GM18526 (cell line): ENCODE data around the gene PHLDB2.

Source experiments
- POLR2A ChIP-seq: IDR thresholded peaks from 3 replicates; pipeline ENCODE4 v1.6.1; 2011; ENCODE audit not compliant: insufficient read length; ENCODE audit errors: extremely low read depth

The PHLDB2 gene

DNA sequence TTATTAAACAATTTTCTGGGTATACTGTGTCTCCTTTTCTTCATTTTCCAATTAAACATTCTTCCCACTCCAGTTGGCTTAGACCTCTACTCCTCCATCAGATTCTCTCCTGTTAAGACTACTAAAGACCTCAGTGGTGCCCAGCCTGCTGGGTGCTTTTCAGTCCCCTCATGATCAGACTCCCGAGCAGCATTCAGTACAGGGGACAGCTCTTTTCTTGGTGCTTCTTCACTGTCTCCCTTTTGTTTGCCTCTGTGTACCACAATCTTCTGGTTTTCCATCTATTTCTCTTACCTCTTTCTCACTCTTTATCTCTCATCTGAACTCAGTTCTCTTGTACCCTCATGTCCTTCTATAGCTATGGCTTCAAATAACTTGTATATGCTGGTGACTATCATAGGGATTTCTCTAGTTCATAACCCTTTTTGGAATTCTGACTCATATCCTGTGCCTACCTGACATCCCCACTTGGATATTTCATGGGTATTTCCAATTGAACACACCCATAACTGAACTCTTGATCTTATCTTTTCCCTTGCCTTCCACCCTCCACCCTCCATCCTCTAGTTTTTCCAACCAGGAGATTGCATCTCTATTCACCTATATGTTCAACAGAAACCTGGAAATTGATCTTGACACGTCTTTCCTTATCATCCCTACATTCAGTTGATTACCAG, 64.2 kb downstream of the PHLDB2 start:
- no peak for TF ChIP-seq POLR2A

DNA sequence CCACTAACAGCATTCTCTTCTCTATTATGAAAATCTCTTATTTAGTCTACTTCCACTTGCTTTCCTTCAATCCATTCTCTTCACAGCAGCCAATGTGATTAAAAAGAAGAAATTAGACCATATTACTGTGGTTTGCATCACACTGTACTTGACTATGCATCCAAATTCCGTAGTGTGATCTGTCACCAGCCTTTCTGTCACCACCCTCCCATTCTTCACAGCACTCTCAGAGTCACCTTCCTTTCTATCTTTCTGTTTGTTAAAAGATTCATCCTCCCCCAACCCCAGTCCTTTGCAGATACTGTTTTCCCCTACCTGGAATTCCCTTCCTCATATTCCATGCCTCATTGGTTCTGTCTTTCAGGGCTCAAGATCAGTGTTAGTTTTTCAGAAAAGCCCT, 64.7 kb downstream of the PHLDB2 start:
- no peak for TF ChIP-seq POLR2A

DNA sequence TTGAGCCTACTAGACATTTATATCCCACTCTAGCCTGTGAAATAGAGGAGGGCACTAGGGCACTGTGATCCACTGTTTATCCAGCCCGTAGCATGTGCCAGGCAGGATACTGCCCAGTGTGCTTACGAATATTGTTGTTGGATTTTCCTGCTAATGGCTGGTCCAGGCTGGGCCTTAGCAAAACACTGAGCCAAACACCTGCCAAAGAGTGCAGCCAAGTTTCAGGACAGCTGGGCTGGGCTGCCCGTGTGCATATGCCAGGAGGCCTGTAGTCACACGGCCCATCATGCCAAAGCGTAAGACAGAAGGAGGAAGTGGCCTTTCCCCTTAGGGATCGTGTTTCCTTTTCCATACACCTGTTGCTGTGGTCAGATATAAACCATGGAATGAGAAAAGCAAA, 65.2 kb downstream of the PHLDB2 start:
- TF ChIP-seq POLR2A = no peak

DNA sequence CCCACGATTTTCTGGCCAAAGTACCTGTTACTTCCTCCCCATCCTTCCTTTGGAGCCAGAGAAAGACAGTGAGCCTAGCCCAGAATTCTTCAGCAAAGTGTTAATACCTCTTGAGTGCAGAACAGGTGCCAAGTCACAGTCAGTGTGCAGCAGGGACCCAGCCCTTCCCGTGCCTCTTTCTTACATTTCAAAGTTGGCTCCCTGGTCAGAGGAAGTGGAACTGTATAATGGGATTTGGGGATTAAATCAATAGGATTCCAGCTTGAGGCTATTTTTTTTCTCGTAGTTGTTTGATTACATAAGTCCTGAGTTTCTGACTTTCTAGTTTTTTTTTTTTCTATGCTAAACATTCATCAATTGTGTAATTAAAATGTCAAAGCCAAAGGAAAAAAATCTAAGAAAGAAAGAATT, 67.2 kb downstream of the PHLDB2 start:
- no peak for TF ChIP-seq POLR2A

DNA sequence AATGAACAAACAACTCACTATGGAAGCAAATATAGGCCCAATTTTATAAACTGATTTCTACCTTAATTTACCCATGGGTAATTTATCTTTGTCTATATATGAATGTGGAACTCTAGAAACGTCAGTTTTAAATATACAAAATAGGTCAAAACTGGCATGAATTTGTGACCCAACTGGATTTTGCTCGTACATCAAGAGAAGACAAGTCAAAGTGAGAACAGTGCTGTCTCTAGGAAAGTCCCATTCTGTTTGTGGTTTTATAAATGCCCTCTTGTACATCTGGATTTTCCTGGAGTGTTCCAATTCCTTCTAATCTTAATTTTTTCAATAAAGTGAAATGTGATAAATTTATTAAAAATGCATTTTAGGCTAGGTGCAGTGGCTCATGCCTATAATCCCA, 69.5 kb downstream of the PHLDB2 start:
- TF ChIP-seq POLR2A = no peak

DNA sequence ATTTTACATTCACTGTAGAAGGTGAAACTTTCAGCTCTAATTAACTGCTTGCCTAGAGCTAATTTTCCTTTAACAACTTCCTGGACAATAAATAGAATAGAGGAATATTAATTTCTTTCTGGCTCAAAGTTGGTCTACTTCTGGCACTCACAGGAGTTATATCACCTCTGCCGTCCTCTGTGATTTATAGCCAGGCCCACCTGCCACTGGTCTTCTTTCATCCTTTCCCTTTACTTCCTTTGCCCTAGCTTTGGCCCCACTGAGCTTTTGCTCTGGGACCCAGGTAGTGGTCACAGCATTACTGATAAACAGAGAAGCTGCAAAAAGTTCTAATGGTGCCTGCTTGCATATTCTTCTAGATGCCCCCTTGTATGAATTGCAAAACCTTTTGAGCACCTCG, 70.4 kb downstream of the PHLDB2 start:
- no peak for TF ChIP-seq POLR2A

DNA sequence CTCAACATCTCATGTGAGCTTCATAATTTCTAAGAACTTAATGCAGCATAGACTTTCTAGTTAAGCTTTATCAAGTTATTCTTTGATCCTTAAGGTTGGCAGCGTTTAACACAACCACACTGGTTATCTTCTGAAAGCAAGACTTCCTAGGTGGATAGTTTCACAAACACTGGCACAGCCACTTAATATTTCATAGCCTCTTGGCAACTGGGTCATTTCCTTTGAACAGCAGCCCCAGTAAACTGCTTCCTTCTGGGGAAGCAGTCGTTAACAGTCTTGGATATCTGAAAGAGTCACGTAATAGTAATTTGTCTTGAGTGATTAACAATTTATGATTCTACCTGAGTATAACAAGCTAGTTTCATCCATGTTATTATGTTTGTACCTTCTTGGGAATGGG, 73.9 kb downstream of the PHLDB2 start:
- no peak for TF ChIP-seq POLR2A

DNA sequence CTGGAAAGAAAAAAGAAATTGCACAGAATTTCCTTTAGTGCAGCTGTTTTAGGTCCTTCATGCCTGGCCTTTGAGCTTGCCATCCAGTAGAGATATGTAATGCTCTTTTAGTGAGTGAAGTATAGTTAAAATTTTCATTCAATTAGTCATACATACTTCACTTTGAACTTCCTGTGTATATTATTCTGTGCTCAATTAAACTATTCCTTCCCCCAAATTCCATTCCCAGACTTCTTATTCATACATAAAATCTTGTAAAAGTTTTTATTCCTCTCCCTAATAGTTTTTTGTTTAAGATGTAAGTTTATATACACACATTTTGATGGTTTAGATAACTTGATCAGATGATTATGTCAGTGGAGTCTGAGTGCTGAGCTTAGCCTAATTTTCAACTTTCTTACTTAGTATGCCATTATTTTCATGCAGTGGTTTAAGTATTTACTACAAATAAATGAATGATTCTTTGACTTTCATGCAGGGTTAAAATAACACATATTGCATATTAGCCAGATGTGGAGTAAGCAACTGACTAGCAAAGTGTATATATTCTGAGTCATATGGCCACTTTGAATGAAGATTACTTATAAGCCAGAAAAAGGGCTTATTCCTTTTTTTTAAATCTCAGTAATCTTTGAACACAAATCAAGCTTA, 77.3 kb downstream of the PHLDB2 start:
- TF ChIP-seq POLR2A = no peak

DNA sequence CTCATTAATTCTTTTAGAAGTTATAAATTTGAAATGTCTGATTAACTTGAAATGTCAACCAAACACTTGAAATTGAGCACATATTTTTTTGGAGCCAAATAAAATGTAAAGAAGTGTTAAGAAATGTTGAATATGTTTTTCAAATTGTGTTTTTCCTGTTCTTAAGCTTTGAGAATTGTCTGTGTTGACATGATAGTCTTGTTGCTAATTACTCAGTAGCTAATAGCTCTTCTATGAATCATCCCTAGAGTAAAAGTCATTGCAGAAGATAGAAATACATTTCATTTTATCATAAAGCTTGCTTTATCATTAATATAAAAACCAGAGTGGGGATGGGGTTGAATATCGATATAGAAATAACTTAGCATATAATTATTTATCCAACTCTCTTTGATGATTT, 77.9 kb downstream of the PHLDB2 start:
- TF ChIP-seq POLR2A = no peak

DNA sequence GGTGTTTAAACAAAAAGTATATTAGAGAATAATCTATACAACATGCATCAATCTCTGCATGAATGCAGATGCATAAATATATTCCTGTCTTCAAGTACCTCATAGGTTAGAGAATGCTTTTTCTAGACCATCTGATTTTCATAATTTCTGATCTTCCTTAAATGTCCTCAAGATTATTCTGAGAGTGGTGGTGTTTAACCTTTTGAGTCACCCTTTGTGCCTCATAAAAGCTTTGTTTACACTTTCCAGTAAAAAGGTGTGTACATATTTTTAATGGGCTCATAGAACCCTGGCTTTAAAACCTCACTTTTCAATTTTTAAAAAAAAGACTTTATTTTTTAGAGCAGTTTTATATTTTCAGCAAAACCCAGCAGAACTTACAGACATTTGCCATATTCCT, 78.8 kb downstream of the PHLDB2 start:
- TF ChIP-seq POLR2A = no peak

DNA sequence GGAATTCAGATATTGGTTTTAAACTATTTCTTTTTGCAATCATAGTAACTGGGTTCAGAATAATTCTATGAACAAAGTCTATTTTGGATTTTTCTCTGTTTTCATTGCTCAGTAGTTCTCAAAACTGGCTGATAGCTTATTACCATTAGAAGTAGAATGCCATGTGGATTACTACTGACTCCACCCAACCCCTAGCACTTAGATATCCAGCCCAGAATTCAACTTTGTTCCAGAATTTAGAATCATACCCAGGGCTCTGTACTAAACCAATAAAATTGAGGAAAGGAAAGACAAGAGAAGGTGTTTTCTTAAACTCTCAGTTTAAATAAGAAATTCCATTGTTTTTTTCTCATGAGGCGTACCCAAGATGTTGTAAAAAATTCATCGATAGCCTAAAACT, 80.8 kb downstream of the PHLDB2 start:
- TF ChIP-seq POLR2A = no peak

DNA sequence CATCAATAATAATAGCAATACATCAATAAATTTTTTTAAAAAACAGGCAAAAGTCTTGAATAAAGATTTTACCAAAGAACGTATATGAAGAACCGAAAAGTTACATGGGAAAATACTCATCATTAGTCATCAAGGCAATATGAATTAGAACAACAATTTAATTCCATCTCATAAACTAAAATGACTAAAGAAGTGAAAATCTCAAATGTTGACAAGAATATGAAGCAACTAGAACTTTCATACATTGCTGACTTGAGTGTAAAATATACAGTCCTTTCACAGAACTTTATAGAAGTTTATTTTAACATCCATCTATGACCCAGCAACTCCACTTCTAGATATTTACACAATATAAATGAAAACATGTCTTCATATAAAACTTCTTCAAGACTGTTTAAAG, 84.5 kb downstream of the PHLDB2 start:
- no peak for TF ChIP-seq POLR2A

DNA sequence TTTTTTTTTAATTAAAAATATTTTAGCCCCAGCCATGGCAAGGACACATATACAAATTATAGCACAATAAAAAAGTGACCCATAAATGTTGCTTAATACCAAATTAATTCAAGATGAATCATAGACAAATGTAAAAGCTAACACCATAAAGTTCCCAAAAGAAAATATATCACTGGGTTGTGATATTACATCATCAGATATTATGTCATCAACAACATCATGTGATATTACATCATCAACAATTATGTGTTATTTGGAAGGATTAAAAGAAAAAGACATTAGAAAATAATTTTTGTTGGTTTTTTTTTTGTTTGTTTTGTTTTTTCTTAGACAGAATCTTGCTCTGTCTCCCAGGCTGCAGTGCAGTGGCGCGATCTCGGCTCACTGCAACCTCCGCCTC, 85.3 kb downstream of the PHLDB2 start:
- no peak for TF ChIP-seq POLR2A

DNA sequence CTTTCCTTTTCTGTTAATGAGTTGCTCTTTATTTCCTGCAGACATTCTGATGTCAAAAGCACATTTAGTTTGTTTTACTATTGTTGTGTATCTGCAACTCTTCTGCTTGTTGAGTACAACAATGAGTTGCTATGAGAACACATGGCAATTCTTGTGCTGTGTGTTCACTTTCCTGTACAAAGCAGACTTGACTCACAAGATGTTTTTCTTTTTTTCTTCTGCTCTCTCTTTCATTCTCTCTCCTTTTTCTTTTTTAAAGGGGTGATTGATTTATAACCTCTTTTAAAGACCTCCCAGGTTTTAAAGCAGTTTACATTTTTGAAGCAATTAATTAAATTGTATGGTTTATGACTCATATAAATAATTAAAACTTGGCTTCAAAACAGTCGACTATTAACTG, 88.2 kb downstream of the PHLDB2 start:
- TF ChIP-seq POLR2A = no peak

DNA sequence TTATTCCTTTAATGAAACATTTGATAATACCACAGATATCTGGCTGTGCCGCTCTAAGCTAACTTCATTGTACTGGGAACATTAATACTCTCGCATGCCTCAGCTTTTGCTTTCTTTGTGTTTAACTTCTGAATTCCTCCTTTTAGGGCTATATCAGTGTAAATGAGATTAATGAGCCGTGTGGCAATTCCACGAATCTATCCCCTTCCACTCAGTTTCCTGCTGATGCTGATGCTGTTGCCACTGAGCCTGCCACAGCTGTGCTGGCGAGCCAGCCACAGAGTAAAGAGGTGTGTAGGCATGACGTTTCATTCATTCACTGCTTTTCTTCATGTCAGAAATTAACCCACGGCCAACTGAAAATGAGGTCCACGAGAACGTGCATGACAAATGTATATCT, 89.7 kb downstream of the PHLDB2 start:
- no peak for TF ChIP-seq POLR2A

DNA sequence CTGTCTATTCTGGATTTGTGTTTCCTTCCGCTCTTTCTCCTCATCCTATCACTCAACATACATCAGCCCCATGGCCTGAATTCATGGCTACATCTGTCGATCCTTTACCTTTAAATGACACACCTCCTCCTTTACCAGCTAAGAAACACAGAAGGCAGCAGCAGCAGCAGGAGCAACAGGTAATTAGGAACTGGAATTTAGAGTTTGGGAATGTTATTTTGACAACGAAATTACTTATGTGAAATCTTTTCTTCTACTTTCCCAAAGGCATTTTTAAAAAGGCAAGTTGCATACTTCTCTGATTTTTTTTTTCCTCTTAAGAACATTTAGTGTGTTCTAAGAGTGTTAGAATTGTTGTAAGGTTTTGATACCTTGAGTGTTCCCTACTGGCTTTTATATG, 90.6 kb downstream of the PHLDB2 start:
- TF ChIP-seq POLR2A = no peak

DNA sequence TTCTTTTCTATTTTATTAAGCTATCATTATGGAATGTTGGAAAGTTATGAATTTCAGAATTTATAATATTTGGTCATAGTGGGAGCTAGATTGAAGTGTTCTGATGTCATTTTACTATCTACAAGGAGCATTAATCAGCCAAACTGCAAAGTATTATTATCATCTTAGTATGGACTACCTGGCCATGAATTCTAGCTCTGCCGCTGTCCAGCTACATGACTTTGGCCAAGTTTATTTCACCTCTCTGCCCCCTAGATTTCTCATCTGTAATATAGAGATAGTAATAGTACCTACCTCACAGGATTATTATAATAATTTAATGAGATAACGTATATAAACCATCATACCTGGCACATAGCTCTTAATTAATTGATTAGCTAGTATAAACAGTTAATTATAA, 92.0 kb downstream of the PHLDB2 start:
- no peak for TF ChIP-seq POLR2A
